Endodermal cell (in vitro differentiated cells): ENCODE data around the gene RGS16. TPM values are rescaled to one million over a fixed set of nuclear protein-coding genes. Genes with fewer than 3 reads are reported as not detected.

Source experiments
- DNase-seq: peaks from one replicate; pipeline ENCODE4 v3.0.0-alpha.2; 2017
- H3K27ac ChIP-seq: 2 replicates; pipeline ENCODE4 v1.5.1; 2013; ENCODE audit warnings: mild to moderate bottlenecking, low read depth, low read length, moderate library complexity
- H3K27me3 ChIP-seq: 2 replicates; pipeline ENCODE4 v1.6.1; 2013; ENCODE audit warnings: mild to moderate bottlenecking, low read length, moderate library complexity; ENCODE audit not compliant: insufficient read depth, control insufficient read depth, poor library complexity, severe bottlenecking
- H3K36me3 ChIP-seq: 2 replicates; pipeline ENCODE4 v1.7.0; 2013; ENCODE audit warnings: mild to moderate bottlenecking, low read length, moderate library complexity; ENCODE audit not compliant: control insufficient read depth, insufficient read depth
- H3K4me1 ChIP-seq: one replicate; pipeline ENCODE4 v1.7.0; 2013; ENCODE audit warnings: low read length; ENCODE audit not compliant: control insufficient read depth, insufficient read depth
- H3K4me3 ChIP-seq: 2 replicates; pipeline ENCODE4 v1.5.1; 2013; ENCODE audit warnings: mild to moderate bottlenecking, low read length, moderate library complexity
- H3K9ac ChIP-seq: 2 replicates; pipeline ENCODE4 v1.6.1; 2013; ENCODE audit warnings: mild to moderate bottlenecking, low read length, moderate library complexity; ENCODE audit not compliant: poor library complexity, severe bottlenecking; ENCODE audit errors: extremely low read depth
- H3K9me3 ChIP-seq: 2 replicates; pipeline ENCODE4 v1.6.1; 2013; ENCODE audit warnings: mild to moderate bottlenecking, low read length, moderate library complexity; ENCODE audit not compliant: control insufficient read depth
- H3K27ac Mint-ChIP-seq: 2 replicates; pipeline ENCODE4 v1.8.0; 2020; ENCODE audit warnings: mixed read lengths
- H3K27me3 Mint-ChIP-seq: 2 replicates; pipeline ENCODE4 v1.8.0; 2021; ENCODE audit warnings: mild to moderate bottlenecking, mixed read lengths; ENCODE audit not compliant: insufficient read depth
- H3K36me3 Mint-ChIP-seq: 2 replicates; pipeline ENCODE4 v1.8.0; 2020; ENCODE audit warnings: low read depth, mixed read lengths
- H3K4me1 Mint-ChIP-seq: 2 replicates; pipeline ENCODE4 v1.8.0; 2020; ENCODE audit warnings: mixed read lengths
- H3K4me3 Mint-ChIP-seq: 2 replicates; pipeline ENCODE4 v1.8.0; 2020; ENCODE audit warnings: mild to moderate bottlenecking, moderate library complexity, mixed read lengths
- H3K9me3 Mint-ChIP-seq: 2 replicates; pipeline ENCODE4 v1.8.0; 2020; ENCODE audit warnings: mild to moderate bottlenecking, mixed read lengths
- CTCF ChIP-seq: fragments of 200-600 bp; sonication (generic); conservative IDR thresholded peaks from 2 replicates; pipeline ENCODE4 v1.5.0; 2021; ENCODE audit warnings: antibody characterized with exemption, mild to moderate bottlenecking
- WGBS, 2 experiments: methylation state at CpG; one replicate each; pipeline versions ENCODE4 v1.1.5 to v1.1.7; 2013; ENCODE audit warnings: missing lambda C conversion rate in 2 of 2, mixed read lengths in 1 of 2; ENCODE audit not compliant: insufficient coverage in 1 of 2, insufficient read length in 1 of 2; 5-methylcytosine and 5-hydroxymethylcytosine counted together
- total RNA-seq, 2 donors: library from RNA; stranded (reverse); fragmentation: NEBNext Ultra II Directional in 1 of 2; extraction: Animal tissue kit (Norgen Biotek cat#: 25700) in 1 of 2; gene quantifications; 2 replicates in 1 of 2; 3 replicates in 1 of 2; pipeline ENCODE4 v1.2.1, GENCODE V29; 2021

RGS16 gene
- total RNA-seq, 2 donors from 2014 or later: 14.8 to 19.4 TPM

DNA sequence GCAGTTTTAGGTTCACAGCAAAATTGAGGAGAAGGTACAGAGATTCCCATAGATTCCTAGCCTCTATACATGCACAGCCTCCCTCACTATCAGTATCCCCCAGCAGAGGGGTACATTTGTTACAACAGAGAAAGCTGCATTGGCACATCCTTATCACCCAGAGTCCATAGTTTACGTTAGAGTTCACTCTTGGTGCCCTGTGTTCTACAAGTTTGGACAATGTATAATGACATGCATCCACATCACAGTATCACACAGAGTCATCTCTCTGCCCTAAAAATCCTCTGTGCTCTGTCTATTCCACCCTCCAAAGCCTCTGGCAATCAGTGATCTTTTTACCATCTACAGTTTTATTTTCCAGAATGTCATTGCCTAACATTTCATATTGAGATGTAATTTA, 22.3 kb upstream of the RGS16 start:
- H3K4me1 ChIP-seq: peaks cover 3% of the 10 kb centered on the region
- no peak for DNase-seq
- 95 to 100% methylated on average over 1 of the region's 1 CpG for WGBS, 2 experiments
- H3K9ac ChIP-seq: no peak overlapping the region
- no peaks in the 10 kb centered on the region for H3K27me3 ChIP-seq
- no peaks in the 10 kb centered on the region for H3K36me3 Mint-ChIP-seq
- no peak overlapping the region for H3K4me3 Mint-ChIP-seq
- no peaks in the 10 kb centered on the region for H3K9me3 Mint-ChIP-seq
- no peaks in the 10 kb centered on the region for H3K36me3 ChIP-seq
- H3K4me3 ChIP-seq: no peak overlapping the region
- H3K27ac Mint-ChIP-seq: no peak overlapping the region
- no peaks in the 10 kb centered on the region for H3K27me3 Mint-ChIP-seq
- no peak overlapping the region for H3K27ac ChIP-seq
- no peak for TF ChIP-seq CTCF
- H3K4me1 Mint-ChIP-seq: peaks cover 16% of the 10 kb centered on the region
- H3K9me3 ChIP-seq: no peaks in the 10 kb centered on the region

GRCh38 chr1:182625719-182626504, 21.7 kb upstream of the RGS16 start:
- Mint-ChIP-seq H3K9me3 (no peaks in the 10 kb centered on the region), H3K4me3 (no peak overlapping the region), H3K27me3 (no peaks in the 10 kb centered on the region), H3K4me1 (peaks cover 12% of the 10 kb centered on the region), H3K27ac (no peak overlapping the region), H3K36me3 (no peaks in the 10 kb centered on the region)
- no peak for TF ChIP-seq CTCF
- DNase-seq: no peak
- WGBS, 2 experiments: 63 to 79% methylated on average over 1 of the region's 1 CpG
- H3K27ac ChIP-seq: no peak overlapping the region
- H3K4me3 ChIP-seq: no peak overlapping the region
- no peaks in the 10 kb centered on the region for H3K27me3 ChIP-seq
- no peak overlapping the region for H3K9ac ChIP-seq
- H3K36me3 ChIP-seq: no peaks in the 10 kb centered on the region
- H3K4me1 ChIP-seq: peaks cover 1% of the 10 kb centered on the region
- peaks cover 3% of the 10 kb centered on the region for H3K9me3 ChIP-seq

GRCh38 chr1:182625024-182625423, 20.8 kb upstream of the RGS16 start:
- no peaks in the 10 kb centered on the region for H3K27me3 Mint-ChIP-seq
- WGBS, 2 experiments: 94 to 100% methylated on average over 1 to 3 of the region's 3 CpGs

More at GRCh38 chr1:182625024-182625423, 20.8 kb upstream of the RGS16 start:
- H3K27me3 ChIP-seq: no peaks in the 10 kb centered on the region
- H3K4me3 Mint-ChIP-seq: no peak overlapping the region
- no peaks in the 10 kb centered on the region for H3K4me1 ChIP-seq
- no peak overlapping the region for H3K4me3 ChIP-seq
- peaks cover 4% of the 10 kb centered on the region for H3K4me1 Mint-ChIP-seq
- no peak overlapping the region for H3K27ac Mint-ChIP-seq
- no peak overlapping the region for H3K27ac ChIP-seq
- no peak for DNase-seq
- no peak for TF ChIP-seq CTCF
- no peaks in the 10 kb centered on the region for H3K36me3 ChIP-seq
- no peak overlapping the region for H3K9ac ChIP-seq
- H3K9me3 ChIP-seq: peaks cover 6% of the 10 kb centered on the region
- H3K36me3 Mint-ChIP-seq: no peaks in the 10 kb centered on the region
- H3K9me3 Mint-ChIP-seq: no peaks in the 10 kb centered on the region
